GM12878 (cell line): ENCODE measurements around the gene LDLRAD3. TPM values are rescaled to one million over a fixed set of nuclear protein-coding genes. Genes with fewer than 3 reads are reported as not detected.

Source experiments
- ATAC-seq: fragments of 200-7000 bp; cut with Tn5 transposase; 3 replicates; pipeline ENCODE4 v1.9.1; 2020; ENCODE audit warnings: mild to moderate bottlenecking, moderate library complexity
- BruUV-seq: library from RNA; stranded (reverse); fragments of 400-500 nt; replicated peaks from 2 replicates; lab custom pipeline; 2021; lab: Mats Ljungman, UMichigan
- CTCF ChIA-PET: fragments of 300-600 bp; sonication (Branson Sonifier 250); formaldehyde crosslinking; extraction: SDS; loops from one replicate; lab custom pipeline; 2021; ENCODE audit warnings: inconsistent platforms; lab: Yijun Ruan, JAX
- POLR2A ChIA-PET: fragments of 350-600 bp; formaldehyde crosslinking; extraction: SDS; loops from one replicate; lab custom pipeline; 2021; ENCODE audit warnings: inconsistent platforms; lab: Charles Lee
- RAD21 ChIA-PET: fragments of 300-600 bp; sonication (Branson Sonifier 250); formaldehyde crosslinking; loops from one replicate; lab custom pipeline; 2023; ENCODE audit warnings: antibody characterized with exemption; ENCODE audit not compliant: unreplicated experiment; lab: Charles Lee
- SMC1A ChIA-PET: fragments of 300-600 bp; sonication (Branson Sonifier 250); formaldehyde crosslinking; loops from one replicate; lab custom pipeline; 2023; ENCODE audit not compliant: unreplicated experiment, uncharacterized antibody; lab: Charles Lee
- DNase-seq: peaks from one replicate; pipeline ENCODE4 v3.0.0-alpha.2; 2011; ENCODE audit warnings: low read depth, low spot score
- FAIRE-seq: peaks from 3 replicates; lab custom pipeline; 2011; peaks lifted over from hg19 to GRCh38; lab: Jason Lieb, UNC
- H2AFZ ChIP-seq: 2 replicates; pipeline ENCODE4 v1.6.0; 2011; ENCODE audit warnings: low read depth, low read length, control low read depth; ENCODE audit not compliant: control insufficient read depth
- H3K27ac ChIP-seq: 2 replicates; pipeline ENCODE4 v1.5.1; 2011; ENCODE audit warnings: control low read depth; ENCODE audit not compliant: control insufficient read depth, insufficient read depth
- H3K27me3 ChIP-seq, 2 experiments: replicated peaks in 1 of 2; 2 replicates each; pipeline versions ENCODE4 v1.6.0 to v1.6.1; 2011; ENCODE audit warnings: low read length in 1 of 2; ENCODE audit not compliant: control insufficient read depth in 2 of 2, insufficient read depth in 2 of 2
- H3K36me3 ChIP-seq, 2 experiments: 2 replicates each; pipeline ENCODE4 v1.5.1; 2011; ENCODE audit warnings: low read length in 1 of 2; ENCODE audit not compliant: control insufficient read depth in 2 of 2, insufficient read depth in 2 of 2
- H3K4me1 ChIP-seq: 2 replicates; pipeline ENCODE4 v1.6.1; 2011; ENCODE audit warnings: mild to moderate bottlenecking, low read length, moderate library complexity, mixed read lengths; ENCODE audit not compliant: control insufficient read depth, insufficient read depth
- H3K4me2 ChIP-seq: 2 replicates; pipeline ENCODE4 v1.6.0; 2011; ENCODE audit warnings: control low read depth; ENCODE audit not compliant: control insufficient read depth, insufficient read depth
- H3K4me3 ChIP-seq: fragments of 200-600 bp; sonication (generic); 2 replicates; pipeline ENCODE4 v1.5.1; 2016
- H3K79me2 ChIP-seq: 2 replicates; pipeline ENCODE4 v1.6.0; 2011; ENCODE audit warnings: low read length; ENCODE audit not compliant: control insufficient read depth, insufficient read depth
- H3K9ac ChIP-seq: 2 replicates; pipeline ENCODE4 v1.8.0; 2011; ENCODE audit warnings: low read length, control low read depth, mixed read lengths; ENCODE audit not compliant: control insufficient read depth, insufficient read depth
- H3K9me3 ChIP-seq: replicated peaks from 3 replicates; pipeline ENCODE4 v1.5.1; 2011; ENCODE audit warnings: mild to moderate bottlenecking, low read length; ENCODE audit not compliant: control insufficient read depth, insufficient read depth
- H4K20me1 ChIP-seq: 2 replicates; pipeline ENCODE4 v1.6.0; 2011; ENCODE audit not compliant: control insufficient read depth, insufficient read depth
- ATF2 ChIP-seq: IDR thresholded peaks from 2 replicates; pipeline ENCODE4 v1.6.1; 2012; ENCODE audit warnings: low read length, inconsistent platforms
- CREB1 ChIP-seq: IDR thresholded peaks from 2 replicates; pipeline ENCODE4 v1.6.1; 2012; ENCODE audit warnings: low read depth, mild to moderate bottlenecking, inconsistent platforms
- DPF2 ChIP-seq: fragments of 450-650 bp; IDR thresholded peaks from 2 replicates; pipeline ENCODE4 v1.6.1; 2017; ENCODE audit warnings: mild to moderate bottlenecking
- EP300 ChIP-seq, 2 experiments: fragments of 150-350 bp in 1 of 2; IDR thresholded peaks; 2 replicates each; pipeline ENCODE4 v1.6.1; 2011 to 2012; ENCODE audit warnings: low read depth in 2 of 2, low read length in 2 of 2, borderline replicate concordance in 1 of 2, improper control_type of control experiment in 1 of 2, inconsistent platforms in 1 of 2; ENCODE audit not compliant: control insufficient read depth in 1 of 2
- HDAC2 ChIP-seq: fragments of 200-600 bp; sonication (generic); IDR thresholded peaks from 2 replicates; pipeline ENCODE4 v1.6.1; 2017
- JUNB ChIP-seq: IDR thresholded peaks from 2 replicates; pipeline ENCODE4 v1.6.1; 2016; ENCODE audit warnings: antibody characterized with exemption, mild to moderate bottlenecking
- JUND ChIP-seq: IDR thresholded peaks from 2 replicates; pipeline ENCODE4 v1.6.1; 2012; ENCODE audit warnings: low read depth, mild to moderate bottlenecking, low read length, improper control_type of control experiment, moderate library complexity
- LARP7 ChIP-seq: fragments of 450-650 bp; IDR thresholded peaks from 2 replicates; pipeline ENCODE4 v1.6.1; 2017; ENCODE audit warnings: mild to moderate bottlenecking
- MTA3 ChIP-seq: IDR thresholded peaks from 2 replicates; pipeline ENCODE4 v1.6.1; 2012; ENCODE audit warnings: low read length, inconsistent platforms, borderline replicate concordance
- NBN ChIP-seq: fragments of 450-650 bp; IDR thresholded peaks from 2 replicates; pipeline ENCODE4 v1.6.1; 2016
- PAX8 ChIP-seq: fragments of 450-650 bp; IDR thresholded peaks from 2 replicates; pipeline ENCODE4 v1.6.1; 2017; ENCODE audit warnings: mild to moderate bottlenecking, moderate library complexity
- SKIL ChIP-seq: fragments of 450-650 bp; IDR thresholded peaks from 2 replicates; pipeline ENCODE4 v1.6.1; 2017; ENCODE audit warnings: mild to moderate bottlenecking, low read depth, inconsistent platforms; ENCODE audit not compliant: poor library complexity, severe bottlenecking
- STAT1 ChIP-seq: fragments of 450-650 bp; conservative IDR thresholded peaks from 2 replicates; pipeline ENCODE4 v1.6.1; 2014; ENCODE audit warnings: antibody characterized with exemption, mild to moderate bottlenecking
- USF1 ChIP-seq: IDR thresholded peaks from 2 replicates; pipeline ENCODE4 v1.6.1; 2011; ENCODE audit warnings: borderline replicate concordance, low read depth, mild to moderate bottlenecking, moderate library complexity, mixed read lengths, low read length; ENCODE audit not compliant: insufficient read depth; ENCODE audit errors: extremely low read length
- ZNF24 ChIP-seq: fragments of 450-650 bp; IDR thresholded peaks from 2 replicates; pipeline ENCODE4 v1.6.1; 2017; ENCODE audit warnings: antibody characterized with exemption, mild to moderate bottlenecking
- WGBS: methylation state at CpG from one replicate; pipeline ENCODE4 v1.1.6; 2016; ENCODE audit warnings: low lambda C conversion rate; ENCODE audit not compliant: insufficient replicate concordance, insufficient coverage; ENCODE audit errors: missing lambda C conversion rate; 5-methylcytosine and 5-hydroxymethylcytosine counted together
- in situ Hi-C: fragments of 300-500 bp; cut with MboI; formaldehyde crosslinking; loops from 9 replicates; pipeline ENCODE4 v1.14.3; 2018; ENCODE audit warnings: mixed read lengths
- intact Hi-C: fragments of 100-400 bp; cut with micrococcal nuclease; formaldehyde crosslinking; loops from one replicate; pipeline ENCODE4 v1.14.2; 2022; ENCODE audit not compliant: unreplicated experiment
- polyA plus RNA-seq, 11 experiments: library from polyadenylated mRNA; depleted of rRNA in 4 of 11; unstranded in 6 of 11; stranded (reverse) in 5 of 11; fragments of >200 nt; fragmentation: Nextera tagmentation in 4 of 11; fragmentation: Illumina TruSeq in 1 of 11; extraction: Ambion mirVana in 4 of 11; extraction: Trizol in 1 of 11; gene quantifications; 1 replicate in 1 of 11; 2 replicates in 10 of 11; pipeline versions ENCODE4 v1.2.1 to v1.2.3, GENCODE V29; 2011 to 2016; ENCODE audit warnings: inconsistent platforms in 2 of 11, missing spikeins in 2 of 11, low read depth in 1 of 11
- total RNA-seq, 4 experiments: library from RNA; depleted of rRNA in 3 of 4; stranded (reverse); fragments of >200 nt in 3 of 4; fragmentation: Illumina TruSeq in 1 of 4; extraction: Trizol in 1 of 4; gene quantifications; 2 replicates each; pipeline versions ENCODE4 v1.2.1 to v1.2.3, GENCODE V29; 2013 to 2021
- TF ChIP-seq, protein P1 (sequence below): fragments of 450-650 bp; formaldehyde crosslinking; IDR thresholded peaks from 2 replicates; pipeline ENCODE4 v1.4.0; 2022; ENCODE audit warnings: mild to moderate bottlenecking, moderate library complexity

The LDLRAD3 gene
- total and polyA plus RNA-seq, 10 of the 15 experiments (the other 5 are each of a cell fraction or from before 2014, with no cell fraction given) = 2.5 to 17.2 (median 10.7) TPM

DNA sequence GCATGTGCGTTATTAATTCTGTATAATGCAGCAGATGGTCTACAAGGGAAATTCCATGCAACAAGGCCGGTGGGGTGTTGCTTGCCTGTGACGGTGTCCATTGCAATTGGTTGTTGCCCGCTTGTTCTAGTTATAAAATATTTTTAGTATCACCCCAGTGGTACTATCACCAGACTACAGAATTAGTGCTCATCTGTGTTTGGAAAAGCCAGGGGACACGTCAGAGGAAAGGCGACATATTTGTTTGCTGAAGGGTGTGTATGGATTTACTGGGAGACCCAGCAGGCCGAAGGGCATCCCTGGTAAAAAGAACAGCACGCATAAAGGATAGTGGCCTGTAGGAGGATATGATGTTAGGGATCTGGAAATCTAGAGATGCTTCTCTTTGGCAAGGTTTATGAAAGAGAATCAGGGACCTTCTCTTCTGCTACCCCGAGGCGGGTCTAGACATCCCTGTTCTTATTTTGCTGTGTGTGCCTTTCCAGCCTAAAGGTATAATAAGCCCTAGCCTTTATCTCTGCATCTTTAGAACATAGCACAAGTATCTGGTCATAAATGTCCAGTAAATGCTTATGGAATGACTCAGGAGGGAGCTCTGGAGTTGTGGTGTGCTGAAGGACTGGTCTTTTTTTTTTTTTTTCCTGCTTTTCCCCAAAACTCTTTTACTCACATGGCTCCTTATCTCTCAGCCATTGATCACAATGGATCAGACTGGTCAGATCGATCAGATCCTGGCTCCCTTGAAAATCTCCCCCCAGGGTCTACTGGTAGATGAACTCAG is 90.9 kb downstream of the LDLRAD3 start (continued):
- TF ChIP-seq, protein P1, sequence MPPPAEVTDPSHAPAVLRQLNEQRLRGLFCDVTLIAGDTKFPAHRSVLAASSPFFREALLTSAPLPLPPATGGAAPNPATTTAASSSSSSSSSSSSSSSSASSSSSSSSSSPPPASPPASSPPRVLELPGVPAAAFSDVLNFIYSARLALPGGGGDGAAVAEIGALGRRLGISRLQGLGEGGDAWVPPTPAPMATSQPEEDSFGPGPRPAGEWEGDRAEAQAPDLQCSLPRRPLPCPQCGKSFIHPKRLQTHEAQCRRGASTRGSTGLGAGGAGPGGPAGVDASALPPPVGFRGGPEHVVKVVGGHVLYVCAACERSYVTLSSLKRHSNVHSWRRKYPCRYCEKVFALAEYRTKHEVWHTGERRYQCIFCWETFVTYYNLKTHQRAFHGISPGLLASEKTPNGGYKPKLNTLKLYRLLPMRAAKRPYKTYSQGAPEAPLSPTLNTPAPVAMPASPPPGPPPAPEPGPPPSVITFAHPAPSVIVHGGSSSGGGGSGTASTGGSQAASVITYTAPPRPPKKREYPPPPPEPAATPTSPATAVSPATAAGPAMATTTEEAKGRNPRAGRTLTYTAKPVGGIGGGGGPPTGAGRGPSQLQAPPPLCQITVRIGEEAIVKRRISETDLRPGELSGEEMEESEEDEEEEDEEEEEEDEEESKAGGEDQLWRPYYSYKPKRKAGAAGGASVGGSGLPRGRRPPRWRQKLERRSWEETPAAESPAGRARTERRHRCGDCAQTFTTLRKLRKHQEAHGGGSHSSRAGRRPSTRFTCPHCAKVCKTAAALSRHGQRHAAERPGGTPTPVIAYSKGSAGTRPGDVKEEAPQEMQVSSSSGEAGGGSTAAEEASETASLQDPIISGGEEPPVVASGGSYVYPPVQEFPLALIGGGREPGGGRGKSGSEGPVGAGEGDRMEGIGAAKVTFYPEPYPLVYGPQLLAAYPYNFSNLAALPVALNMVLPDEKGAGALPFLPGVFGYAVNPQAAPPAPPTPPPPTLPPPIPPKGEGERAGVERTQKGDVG = no peak
- no peak for TF ChIP-seq ZNF24
- TF ChIP-seq ATF2 = no peak
- TF ChIP-seq, all 136 proteins: peak for 0

DNA sequence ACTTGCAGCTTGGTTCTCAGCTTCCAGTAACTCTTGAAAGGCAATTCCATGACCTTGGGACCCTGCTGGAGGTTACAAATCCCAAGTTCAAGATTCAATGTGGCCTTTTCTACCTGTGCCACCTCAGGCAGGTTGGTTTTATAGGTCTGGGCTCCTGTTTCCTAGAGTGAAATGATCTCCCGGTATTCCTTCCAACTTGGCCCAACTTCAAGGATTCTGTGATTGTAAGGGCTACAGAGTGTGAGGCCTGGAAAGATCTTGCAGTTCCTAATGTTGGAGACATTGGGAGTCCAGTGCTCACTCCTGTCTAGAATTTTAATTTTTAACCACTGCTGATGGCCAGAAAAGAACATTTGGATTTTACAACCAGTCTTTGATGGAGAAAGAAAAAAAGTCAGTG is 91.6 kb downstream of the LDLRAD3 start:
- Histone ChIP-seq H3K4me2 (no peak overlapping the region), H4K20me1 (no peaks in the 10 kb centered on the region), H3K36me3 (no peaks in the 10 kb centered on the region), H3K4me3 (no peak overlapping the region), H2AFZ (no peak overlapping the region), H3K79me2 (no peaks in the 10 kb centered on the region), H3K9ac (no peak overlapping the region), H3K27me3 (no peaks in the 10 kb centered on the region; a peak in 1 of 4 replicates), H3K4me1 (no peaks in the 10 kb centered on the region), H3K9me3 (no peaks in the 10 kb centered on the region), H3K27ac (no peak overlapping the region)
- WGBS = 63% methylated on average over 1 of the region's 1 CpG
- SMC1A ChIA-PET = no interaction called here
- no peak for ATAC-seq
- intact Hi-C loops = no loop called here
- BruUV-seq = no TSS peak
- CTCF ChIA-PET = no interaction called here
- no peak for DNase-seq
- no peak for FAIRE-seq
- POLR2A ChIA-PET = no interaction called here
- RAD21 ChIA-PET = interaction anchor here (0.8 kb wide), 1 partner anchor 16 kb away, joined by 3 read pairs; no protein-coding TSS in a partner anchor
- in situ Hi-C loops = no loop called here
- TF ChIP-seq PAX8 (no peak), SKIL (no peak), NBN (no peak), MTA3 (no peak), JUNB (no peak), JUND (no peak), DPF2 (no peak), LARP7 (no peak), EP300 (IDR thresholded peaks at IDR 0.05; ENCODE audit: borderline replicate concordance in 1 of 2, control insufficient read depth in 1 of 2, low read depth in 2 of 2, low read length in 2 of 2) (no peak), USF1 (no peak), STAT1 (no peak), HDAC2 (no peak), CREB1 (no peak)
